ENCODE measurements around the gene BOD1L1.

The BOD1L1 gene

DNA sequence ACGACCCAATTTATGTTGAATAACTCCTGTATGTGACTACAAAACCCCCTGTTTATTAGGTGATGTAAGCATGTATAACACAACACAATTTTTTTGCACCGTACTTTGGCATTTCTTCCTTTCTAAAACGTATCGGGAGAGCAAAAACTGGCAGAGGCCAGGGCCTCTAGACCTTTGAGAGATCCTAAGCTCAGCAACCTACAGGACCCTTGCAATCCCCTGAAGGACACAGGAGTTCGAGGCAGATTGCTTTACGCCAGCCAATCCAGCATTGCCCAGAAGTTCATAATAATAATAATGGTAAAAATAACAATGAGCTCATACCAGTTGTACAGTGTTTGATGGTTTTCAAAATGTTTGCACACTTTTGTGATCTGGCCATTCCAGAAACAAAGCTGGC lies 90.9 kb downstream of the BOD1L1 start (continued):
- TF ChIP-seq, protein P1, sequence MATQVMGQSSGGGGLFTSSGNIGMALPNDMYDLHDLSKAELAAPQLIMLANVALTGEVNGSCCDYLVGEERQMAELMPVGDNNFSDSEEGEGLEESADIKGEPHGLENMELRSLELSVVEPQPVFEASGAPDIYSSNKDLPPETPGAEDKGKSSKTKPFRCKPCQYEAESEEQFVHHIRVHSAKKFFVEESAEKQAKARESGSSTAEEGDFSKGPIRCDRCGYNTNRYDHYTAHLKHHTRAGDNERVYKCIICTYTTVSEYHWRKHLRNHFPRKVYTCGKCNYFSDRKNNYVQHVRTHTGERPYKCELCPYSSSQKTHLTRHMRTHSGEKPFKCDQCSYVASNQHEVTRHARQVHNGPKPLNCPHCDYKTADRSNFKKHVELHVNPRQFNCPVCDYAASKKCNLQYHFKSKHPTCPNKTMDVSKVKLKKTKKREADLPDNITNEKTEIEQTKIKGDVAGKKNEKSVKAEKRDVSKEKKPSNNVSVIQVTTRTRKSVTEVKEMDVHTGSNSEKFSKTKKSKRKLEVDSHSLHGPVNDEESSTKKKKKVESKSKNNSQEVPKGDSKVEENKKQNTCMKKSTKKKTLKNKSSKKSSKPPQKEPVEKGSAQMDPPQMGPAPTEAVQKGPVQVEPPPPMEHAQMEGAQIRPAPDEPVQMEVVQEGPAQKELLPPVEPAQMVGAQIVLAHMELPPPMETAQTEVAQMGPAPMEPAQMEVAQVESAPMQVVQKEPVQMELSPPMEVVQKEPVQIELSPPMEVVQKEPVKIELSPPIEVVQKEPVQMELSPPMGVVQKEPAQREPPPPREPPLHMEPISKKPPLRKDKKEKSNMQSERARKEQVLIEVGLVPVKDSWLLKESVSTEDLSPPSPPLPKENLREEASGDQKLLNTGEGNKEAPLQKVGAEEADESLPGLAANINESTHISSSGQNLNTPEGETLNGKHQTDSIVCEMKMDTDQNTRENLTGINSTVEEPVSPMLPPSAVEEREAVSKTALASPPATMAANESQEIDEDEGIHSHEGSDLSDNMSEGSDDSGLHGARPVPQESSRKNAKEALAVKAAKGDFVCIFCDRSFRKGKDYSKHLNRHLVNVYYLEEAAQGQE (tag by site-specific recombination; IDR thresholded peaks at IDR 0.05): no peak
- TF ChIP-seq, protein P2, sequence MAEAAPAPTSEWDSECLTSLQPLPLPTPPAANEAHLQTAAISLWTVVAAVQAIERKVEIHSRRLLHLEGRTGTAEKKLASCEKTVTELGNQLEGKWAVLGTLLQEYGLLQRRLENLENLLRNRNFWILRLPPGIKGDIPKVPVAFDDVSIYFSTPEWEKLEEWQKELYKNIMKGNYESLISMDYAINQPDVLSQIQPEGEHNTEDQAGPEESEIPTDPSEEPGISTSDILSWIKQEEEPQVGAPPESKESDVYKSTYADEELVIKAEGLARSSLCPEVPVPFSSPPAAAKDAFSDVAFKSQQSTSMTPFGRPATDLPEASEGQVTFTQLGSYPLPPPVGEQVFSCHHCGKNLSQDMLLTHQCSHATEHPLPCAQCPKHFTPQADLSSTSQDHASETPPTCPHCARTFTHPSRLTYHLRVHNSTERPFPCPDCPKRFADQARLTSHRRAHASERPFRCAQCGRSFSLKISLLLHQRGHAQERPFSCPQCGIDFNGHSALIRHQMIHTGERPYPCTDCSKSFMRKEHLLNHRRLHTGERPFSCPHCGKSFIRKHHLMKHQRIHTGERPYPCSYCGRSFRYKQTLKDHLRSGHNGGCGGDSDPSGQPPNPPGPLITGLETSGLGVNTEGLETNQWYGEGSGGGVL (tag by site-specific recombination; IDR thresholded peaks at IDR 0.05): no peak

DNA sequence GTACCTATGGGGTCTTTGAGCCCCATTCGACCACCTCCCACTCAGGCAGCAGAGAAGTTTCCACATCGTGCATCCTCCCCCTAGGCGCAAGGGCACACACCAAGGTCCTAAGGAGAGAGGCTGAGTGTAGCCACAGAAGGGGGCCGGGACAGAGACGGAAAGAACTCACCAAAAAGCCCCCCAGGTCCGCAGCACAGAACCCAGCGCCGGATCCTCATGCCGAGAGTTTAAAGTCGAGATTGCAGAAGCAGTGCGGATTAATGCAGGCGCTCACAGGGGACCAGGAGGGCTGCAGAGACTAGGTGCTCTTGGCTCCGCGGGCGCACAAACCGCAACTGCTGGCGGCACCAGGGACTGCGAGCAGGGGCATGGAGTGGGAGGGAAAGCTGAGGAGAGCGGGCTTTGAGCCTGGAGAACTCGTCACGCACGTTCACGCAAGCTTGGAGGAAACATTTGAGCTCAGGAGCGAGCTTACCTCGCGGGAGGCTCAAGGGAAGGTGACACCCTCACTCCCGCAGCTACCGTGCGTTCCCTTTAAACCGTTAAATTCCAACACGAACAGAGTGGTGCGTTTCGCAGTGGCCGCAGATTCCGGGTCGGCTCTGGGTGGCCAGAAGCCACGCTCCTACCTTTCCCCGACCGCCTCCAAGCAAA lies 91.7 kb downstream of the BOD1L1 start:
- ChIA-PET POLR2A (no interaction called here), CTCF (no interaction called here)
- Histone ChIP-seq H3K4me1 (ENCODE audit: control insufficient read depth, insufficient read depth, low read length) (no peaks in the 10 kb centered on the region), H3K4me3 (ENCODE audit: low read depth, low read length) (no peak overlapping the region), H3K9me3 (ENCODE audit: control insufficient read depth, insufficient read depth, low read depth, low read length) (no peaks in the 10 kb centered on the region), H3K27ac (ENCODE audit: extremely low read depth, low read depth, low read length) (no peak overlapping the region), H3K36me3 (ENCODE audit: control insufficient read depth in 2 of 2, insufficient read depth in 1 of 2, low read length in 2 of 2) (no peaks in the 10 kb centered on the region)
- no peak for TF ChIP-seq ZEB2 (tag by site-specific recombination; IDR thresholded peaks at IDR 0.05)

DNA sequence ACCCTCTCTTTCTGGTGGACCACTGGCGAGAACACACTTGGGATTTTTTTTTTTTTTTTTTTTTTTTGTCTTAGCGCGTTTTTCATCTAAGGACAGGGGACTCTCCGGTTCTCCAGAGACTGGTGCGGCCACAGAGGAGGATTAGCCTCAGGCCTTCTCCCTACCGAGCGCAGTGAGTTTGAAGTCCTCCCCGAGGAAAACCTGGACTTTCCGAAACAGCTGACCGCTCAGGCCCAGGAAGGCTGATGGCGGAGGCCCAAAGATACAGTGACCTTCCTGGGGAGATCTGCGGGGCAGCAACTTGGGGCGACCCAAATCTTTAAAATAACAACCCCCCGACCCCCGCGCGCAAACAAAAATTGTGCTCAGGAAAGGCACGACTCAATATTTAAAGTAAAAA lies 92.4 kb downstream of the BOD1L1 start:
- TF ChIP-seq EGR2 (tag by site-specific recombination; IDR thresholded peaks at IDR 0.05; ENCODE audit: low read depth) (no peak), ZNF214 (tag by site-specific recombination; IDR thresholded peaks at IDR 0.05; ENCODE audit: borderline replicate concordance) (no peak), ZIC2 (tag by site-specific recombination; IDR thresholded peaks at IDR 0.05) (no peak), ZNF560 (tag by site-specific recombination; IDR thresholded peaks at IDR 0.05; ENCODE audit: borderline replicate concordance) (no peak), ZNF391 (tag by site-specific recombination; IDR thresholded peaks at IDR 0.05; ENCODE audit: borderline replicate concordance, low read depth) (no peak), ZNF239 (tag by site-specific recombination; IDR thresholded peaks at IDR 0.05) (no peak), ZNF366 (tag by site-specific recombination; conservative IDR thresholded peaks at IDR 0.05) (no peak), MEIS1 (CRISPR knock-in tag; IDR thresholded peaks at IDR 0.05; ENCODE audit: borderline replicate concordance) (no peak), ZBTB20 (tag by site-specific recombination; IDR thresholded peaks at IDR 0.05) (no peak), KLF8 (tag by site-specific recombination; IDR thresholded peaks at IDR 0.05) (no peak), ZNF394 (tag by site-specific recombination; IDR thresholded peaks at IDR 0.05; ENCODE audit: borderline replicate concordance) (no peak), GFI1B (tag by site-specific recombination; IDR thresholded peaks at IDR 0.05) (no peak), ZNF600 (tag by site-specific recombination; IDR thresholded peaks at IDR 0.05) (no peak), ZNF169 (tag by site-specific recombination; IDR thresholded peaks at IDR 0.05) (no peak), ZNF626 (tag by site-specific recombination; IDR thresholded peaks at IDR 0.05) (no peak)
- TF ChIP-seq, protein P3, sequence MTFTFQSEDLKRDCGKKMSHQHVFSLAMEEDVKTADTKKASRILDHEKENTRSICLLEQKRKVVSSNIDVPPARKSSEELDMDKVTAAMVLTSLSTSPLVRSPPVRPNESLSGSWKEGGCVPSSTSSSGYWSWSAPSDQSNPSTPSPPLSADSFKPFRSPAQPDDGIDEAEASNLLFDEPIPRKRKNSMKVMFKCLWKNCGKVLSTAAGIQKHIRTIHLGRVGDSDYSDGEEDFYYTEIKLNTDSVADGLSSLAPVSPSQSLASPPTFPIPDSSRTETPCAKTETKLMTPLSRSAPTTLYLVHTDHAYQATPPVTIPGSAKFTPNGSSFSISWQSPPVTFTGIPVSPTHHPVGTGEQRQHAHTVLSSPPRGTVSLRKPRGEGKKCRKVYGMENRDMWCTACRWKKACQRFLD (tag by site-specific recombination; IDR thresholded peaks at IDR 0.05): no peak
- TF ChIP-seq, protein P4, sequence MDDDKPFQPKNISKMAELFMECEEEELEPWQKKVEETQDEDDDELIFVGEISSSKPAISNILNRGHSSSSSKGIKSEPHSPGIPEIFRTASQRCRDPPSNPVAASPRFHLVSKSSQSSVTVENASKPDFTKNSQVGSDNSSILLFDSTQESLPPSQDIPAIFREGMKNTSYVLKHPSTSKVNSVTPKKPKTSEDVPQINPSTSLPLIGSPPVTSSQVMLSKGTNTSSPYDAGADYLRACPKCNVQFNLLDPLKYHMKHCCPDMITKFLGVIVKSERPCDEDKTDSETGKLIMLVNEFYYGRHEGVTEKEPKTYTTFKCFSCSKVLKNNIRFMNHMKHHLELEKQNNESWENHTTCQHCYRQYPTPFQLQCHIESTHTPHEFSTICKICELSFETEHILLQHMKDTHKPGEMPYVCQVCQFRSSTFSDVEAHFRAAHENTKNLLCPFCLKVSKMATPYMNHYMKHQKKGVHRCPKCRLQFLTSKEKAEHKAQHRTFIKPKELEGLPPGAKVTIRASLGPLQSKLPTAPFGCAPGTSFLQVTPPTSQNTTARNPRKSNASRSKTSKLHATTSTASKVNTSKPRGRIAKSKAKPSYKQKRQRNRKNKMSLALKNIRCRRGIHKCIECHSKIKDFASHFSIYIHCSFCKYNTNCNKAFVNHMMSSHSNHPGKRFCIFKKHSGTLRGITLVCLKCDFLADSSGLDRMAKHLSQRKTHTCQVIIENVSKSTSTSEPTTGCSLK (tag by site-specific recombination; IDR thresholded peaks at IDR 0.05): no peak
- CTCF ChIA-PET: no interaction called here
- H3K9me3 ChIP-seq (ENCODE audit: control insufficient read depth, insufficient read depth, low read depth, low read length): no peaks in the 10 kb centered on the region
- H3K27ac ChIP-seq (ENCODE audit: extremely low read depth, low read depth, low read length): no peak overlapping the region
- no peaks in the 10 kb centered on the region for H3K36me3 ChIP-seq (ENCODE audit: control insufficient read depth in 2 of 2, insufficient read depth in 1 of 2, low read length in 2 of 2)
- no peak overlapping the region for H3K4me3 ChIP-seq (ENCODE audit: low read depth, low read length)
- POLR2A ChIA-PET: no interaction called here
- no peaks in the 10 kb centered on the region for H3K4me1 ChIP-seq (ENCODE audit: control insufficient read depth, insufficient read depth, low read length)
